Lower lobe of right lung (tissue), 2 donors: Measurements from ENCODE around the gene AAK1. TPM values are rescaled to one million over a fixed set of nuclear protein-coding genes. Genes with fewer than 3 reads are reported as not detected.

Experiments used
- ATAC-seq, 2 donors: fragments of 200-7000 bp; cut with Tn5 transposase; one replicate each; pipeline ENCODE4 v1.9.1; 2020 to 2022; ENCODE audit warnings: mild to moderate bottlenecking in 2 of 2, moderate library complexity in 2 of 2
- DNase-seq: peaks from one replicate; pipeline ENCODE4 v3.0.0-alpha.2; 2020
- H3K27ac ChIP-seq: fragments of 200-600 bp; one replicate; pipeline ENCODE4 v1.8.0; 2022
- H3K27me3 ChIP-seq: fragments of 200-600 bp; one replicate; pipeline ENCODE4 v1.8.0; 2022; ENCODE audit warnings: low read depth
- H3K36me3 ChIP-seq: fragments of 200-600 bp; one replicate; pipeline ENCODE4 v1.8.0; 2022; ENCODE audit warnings: mild to moderate bottlenecking
- H3K4me1 ChIP-seq: fragments of 200-600 bp; one replicate; pipeline ENCODE4 v1.8.0; 2022
- H3K4me3 ChIP-seq: fragments of 200-600 bp; one replicate; pipeline ENCODE4 v1.8.0; 2022; ENCODE audit warnings: mild to moderate bottlenecking
- H3K9me3 ChIP-seq: fragments of 200-600 bp; one replicate; pipeline ENCODE4 v1.8.0; 2022
- CTCF ChIP-seq: fragments of 200-600 bp; IDR thresholded peaks from one replicate; pipeline ENCODE4 v1.8.0; 2022; ENCODE audit warnings: antibody characterized with exemption, mild to moderate bottlenecking
- intact Hi-C: fragments of 100-400 bp; cut with DNase I; formaldehyde crosslinking; loops from one replicate; pipeline ENCODE4 v1.11.0; 2022
- total RNA-seq: library from RNA; stranded (reverse); fragmentation: NEBNext Ultra II Directional; extraction: Animal tissue kit (Norgen Biotek cat#: 25700); gene quantifications from one replicate; pipeline ENCODE4 v1.2.1, GENCODE V29; 2021
- donor health status: DM: no; HTN: yes; CAD: no; lungs with severe emphysema.

The AAK1 gene
- total RNA-seq, 1 donor from 2014 or later, result 73.3 TPM

GRCh38 chr2:69567157-69567908, 76.2 kb downstream of the AAK1 start:
- no peaks in the 10 kb centered on the region for H3K9me3 ChIP-seq
- H3K4me3 ChIP-seq, result no peak overlapping the region
- intact Hi-C loops, result no loop called here
- ATAC-seq, result peak; percentile 52 to 68
- H3K4me1 ChIP-seq, result peaks cover 41% of the 10 kb centered on the region
- DNase-seq, result no peak
- no peaks in the 10 kb centered on the region for H3K27me3 ChIP-seq
- no peak for TF ChIP-seq CTCF
- no peaks in the 10 kb centered on the region for H3K36me3 ChIP-seq
- H3K27ac ChIP-seq, result no peak overlapping the region

- TF ChIP-seq CTCF, result no peak
- no peak for DNase-seq
- no peaks in the 10 kb centered on the region for H3K27me3 ChIP-seq
- H3K4me1 ChIP-seq, result peaks cover 35% of the 10 kb centered on the region
- ATAC-seq, result no peak
- no peak overlapping the region for H3K27ac ChIP-seq
- H3K4me3 ChIP-seq, result no peak overlapping the region
- no peaks in the 10 kb centered on the region for H3K9me3 ChIP-seq
- intact Hi-C loops, result no loop called here
- H3K36me3 ChIP-seq, result no peaks in the 10 kb centered on the region
These were observed 76.9 kb downstream of the AAK1 start for GRCh38 chr2:69566669-69567068.

GRCh38 chr2:69565431-69565839, 78.1 kb downstream of the AAK1 start:
- DNase-seq (peak; percentile 70), ATAC-seq (peak; percentile 73 to 83)
- H3K36me3 ChIP-seq, result no peaks in the 10 kb centered on the region
- intact Hi-C loops, result no loop called here
- no peaks in the 10 kb centered on the region for H3K9me3 ChIP-seq
- no peak overlapping the region for H3K27ac ChIP-seq
- peaks cover 22% of the 10 kb centered on the region for H3K4me1 ChIP-seq
- no peak overlapping the region for H3K4me3 ChIP-seq
- H3K27me3 ChIP-seq, result no peaks in the 10 kb centered on the region
- peak; percentile 81 for TF ChIP-seq CTCF

GRCh38 chr2:69564604-69565003, 78.9 kb downstream of the AAK1 start:
- Histone ChIP-seq H3K27me3 (no peaks in the 10 kb centered on the region), H3K4me3 (no peak overlapping the region), H3K36me3 (no peaks in the 10 kb centered on the region), H3K9me3 (no peaks in the 10 kb centered on the region), H3K4me1 (peaks cover 23% of the 10 kb centered on the region), H3K27ac (no peak overlapping the region)
- no peak for ATAC-seq
- TF ChIP-seq CTCF, result no peak
- intact Hi-C loops, result no loop called here
- DNase-seq, result no peak

GRCh38 chr2:69563021-69563420, 80.5 kb downstream of the AAK1 start:
- intact Hi-C loops, result no loop called here
- Histone ChIP-seq H3K27me3 (no peaks in the 10 kb centered on the region), H3K27ac (no peak overlapping the region), H3K4me3 (no peak overlapping the region), H3K36me3 (no peaks in the 10 kb centered on the region), H3K9me3 (no peaks in the 10 kb centered on the region), H3K4me1 (peaks cover 24% of the 10 kb centered on the region)
- DNase-seq (no peak), ATAC-seq (no peak)
- no peak for TF ChIP-seq CTCF
